HepG2 (cell line): ENCODE data around the gene AGAP6. TPM values are rescaled to one million over a fixed set of nuclear protein-coding genes. Genes with fewer than 3 reads are reported as not detected.
"Not testable (repeated sequence)": the region's sequence is repeated elsewhere in the genome, so short reads cannot be mapped to it uniquely, and the experiment has no call there.

Experiments used
- ATAC-seq: fragments of 200-7000 bp; cut with Tn5 transposase; 3 replicates; pipeline ENCODE4 v1.9.1; 2020; ENCODE audit warnings: mild to moderate bottlenecking, moderate library complexity
- BruUV-seq: library from RNA; stranded (reverse); fragments of 400-500 nt; replicated peaks from 2 replicates; lab custom pipeline; 2021; lab: Mats Ljungman, UMichigan
- CTCF ChIA-PET: fragments of 300-600 bp; formaldehyde crosslinking; extraction: SDS; loops from one replicate; lab custom pipeline; 2021; ENCODE audit warnings: low total read pairs, inconsistent platforms, low intra/inter-chr PET ratio; lab: Yijun Ruan, JAX
- POLR2A ChIA-PET: fragments of 350-600 bp; sonication (Branson Sonifier 250); formaldehyde crosslinking; loops from one replicate; lab custom pipeline; 2020; ENCODE audit warnings: antibody characterized with exemption, inconsistent platforms; lab: Yijun Ruan, JAX
- DNase-seq: peaks from one replicate; pipeline ENCODE4 v3.0.0-alpha.2; 2015; ENCODE audit warnings: low spot score
- FAIRE-seq: peaks from 3 replicates; lab custom pipeline; 2011; peaks lifted over from hg19 to GRCh38; lab: Jason Lieb, UNC
- H2AFZ ChIP-seq: one replicate; pipeline ENCODE4 v1.6.1; 2011; ENCODE audit warnings: low read length, inconsistent platforms
- H3K27ac ChIP-seq: fragments of 300-600 bp; 3 replicates; pipeline ENCODE4 v1.8.0; 2011; ENCODE audit warnings: mixed run types, mild to moderate bottlenecking, mixed read lengths, low read length, inconsistent platforms; ENCODE audit not compliant: insufficient read depth; ENCODE audit errors: extremely low read length
- H3K27me3 ChIP-seq, 2 experiments: fragments of 200-600 bp in 1 of 2; 2 replicates in 1 of 2; 3 replicates in 1 of 2; pipeline versions ENCODE4 v1.6.0 to v1.8.0; 2011; ENCODE audit warnings: low read length in 2 of 2, mild to moderate bottlenecking in 2 of 2, moderate library complexity in 2 of 2, inconsistent platforms in 1 of 2; ENCODE audit not compliant: insufficient read depth in 2 of 2, control insufficient read depth in 1 of 2
- H3K36me3 ChIP-seq, 2 experiments: fragments of 200-600 bp in 1 of 2; replicated peaks in 1 of 2; 2 replicates in 1 of 2; 3 replicates in 1 of 2; pipeline versions ENCODE4 v1.5.1 to v1.8.0; 2011; ENCODE audit warnings: low read length in 2 of 2, inconsistent platforms in 1 of 2; ENCODE audit not compliant: insufficient read depth in 2 of 2, control insufficient read depth in 1 of 2
- H3K4me1 ChIP-seq: 2 replicates; pipeline ENCODE4 v1.5.1; 2012; ENCODE audit warnings: low read length, inconsistent platforms; ENCODE audit not compliant: insufficient read depth
- H3K4me2 ChIP-seq: 2 replicates; pipeline ENCODE4 v1.6.0; 2011; ENCODE audit warnings: low read depth, low read length, inconsistent platforms
- H3K4me3 ChIP-seq, 3 experiments: fragments of 200-600 bp in 1 of 3; sonication (generic), shearing (Covaris generic) in 1 of 3; replicated peaks in 1 of 3; 2 replicates each; pipeline ENCODE4 v1.5.1; 2011 to 2016; ENCODE audit warnings: low read length in 3 of 3, inconsistent platforms in 2 of 3, low read depth in 2 of 3, mild to moderate bottlenecking in 2 of 3, control low read depth in 1 of 3, mixed read lengths in 1 of 3; ENCODE audit not compliant: insufficient read depth in 1 of 3
- H3K79me2 ChIP-seq: one replicate; pipeline ENCODE4 v1.6.1; 2011; ENCODE audit warnings: low read length, inconsistent platforms; ENCODE audit not compliant: insufficient read depth
- H3K9ac ChIP-seq: 2 replicates; pipeline ENCODE4 v1.6.0; 2011; ENCODE audit warnings: mild to moderate bottlenecking, low read depth, low read length, inconsistent platforms; ENCODE audit not compliant: insufficient read depth
- H3K9me3 ChIP-seq: 2 replicates; pipeline ENCODE4 v1.5.1; 2012; ENCODE audit warnings: mild to moderate bottlenecking, low read length
- H4K20me1 ChIP-seq: 2 replicates; pipeline ENCODE4 v1.6.0; 2011; ENCODE audit warnings: inconsistent platforms, mild to moderate bottlenecking, low read length, moderate library complexity; ENCODE audit not compliant: insufficient read depth
- AHDC1 ChIP-seq: sonication (generic); formaldehyde crosslinking; IDR thresholded peaks from 2 replicates; pipeline ENCODE4 v1.5.1; 2020; ENCODE audit warnings: mild to moderate bottlenecking, missing genetic modification reagents, borderline replicate concordance
- CAMTA2 ChIP-seq: sonication (generic); formaldehyde crosslinking; IDR thresholded peaks from 2 replicates; pipeline ENCODE4 v1.4.0; 2020; ENCODE audit warnings: mild to moderate bottlenecking, missing genetic modification reagents, borderline replicate concordance
- CBX1 ChIP-seq: IDR thresholded peaks from one replicate; pipeline ENCODE4 v1.6.1; 2016; ENCODE audit warnings: antibody characterized with exemption, low read depth
- GATA4 ChIP-seq: sonication (generic); IDR thresholded peaks from 2 replicates; pipeline ENCODE4 v1.6.1; 2016; ENCODE audit warnings: antibody characterized with exemption, low read depth, borderline replicate concordance
- ISX ChIP-seq: sonication (generic); formaldehyde crosslinking; conservative IDR thresholded peaks from 2 replicates; pipeline ENCODE4 v1.5.0; 2020; ENCODE audit warnings: missing genetic modification reagents
- PRDM4 ChIP-seq: sonication (generic); formaldehyde crosslinking; IDR thresholded peaks from 2 replicates; pipeline ENCODE4 v1.9.0; 2021; ENCODE audit warnings: missing genetic modification reagents, borderline replicate concordance
- ZBTB43 ChIP-seq: sonication (generic); formaldehyde crosslinking; conservative IDR thresholded peaks from 2 replicates; pipeline ENCODE4 v1.4.0; 2020; ENCODE audit warnings: missing genetic modification reagents
- ZFP82 ChIP-seq: sonication (generic); formaldehyde crosslinking; IDR thresholded peaks from 2 replicates; pipeline ENCODE4 v1.5.1; 2020; ENCODE audit warnings: mild to moderate bottlenecking, missing genetic modification reagents, borderline replicate concordance
- ZNF441 ChIP-seq: sonication (generic); formaldehyde crosslinking; IDR thresholded peaks from 2 replicates; pipeline ENCODE4 v1.7.0; 2021; ENCODE audit warnings: missing genetic modification reagents, borderline replicate concordance
- ZNF614 ChIP-seq: IDR thresholded peaks from 2 replicates; pipeline ENCODE4 v1.6.1; 2018; ENCODE audit warnings: missing biosample characterization, missing genetic modification reagents, inconsistent platforms, borderline replicate concordance
- WGBS: methylation state at CpG from one replicate; pipeline ENCODE4 v1.1.6; 2017; ENCODE audit warnings: low lambda C conversion rate; 5-methylcytosine and 5-hydroxymethylcytosine counted together
- in situ Hi-C: cut with HindIII; loops from 2 replicates; pipeline ENCODE4 v1.10.0; 2017; ENCODE audit warnings: low pct_unique_long_range_greater_than_20kb; ENCODE audit not compliant: extremely low pct_ligation_motif_present
- intact Hi-C: fragments of 100-400 bp; cut with micrococcal nuclease; formaldehyde crosslinking; loops from one replicate; pipeline ENCODE4 v1.10.0; 2022; ENCODE audit not compliant: unreplicated experiment
- polyA plus RNA-seq, 8 experiments: library from polyadenylated mRNA; depleted of rRNA in 3 of 8; stranded (reverse) in 7 of 8; unstranded in 1 of 8; fragments of >200 nt; fragmentation: Illumina TruSeq in 4 of 8; extraction: Trizol in 4 of 8; gene quantifications; 2 replicates each; pipeline versions ENCODE4 v1.2.1 to v1.2.3, GENCODE V29; 2011 to 2016; ENCODE audit warnings: low read depth in 4 of 8, missing spikeins in 1 of 8, mixed read lengths in 1 of 8; ENCODE audit not compliant: insufficient read depth in 1 of 8
- total RNA-seq, 5 experiments: library from RNA; depleted of rRNA; stranded (reverse); fragments of >200 nt; fragmentation: Illumina TruSeq; extraction: Trizol; gene quantifications; 2 replicates each; pipeline ENCODE4 v1.2.3, GENCODE V29; 2016; ENCODE audit warnings: low read depth in 1 of 5

Gene AGAP6
- total and polyA plus RNA-seq, 2 of the 13 experiments (the other 11 are each of a cell fraction or from before 2014, with no cell fraction given), result 7.7 to 19.5 TPM

GRCh38 chr10:50044941-50045664 is 56.9 kb downstream of the AGAP6 start (continued):
- TF ChIP-seq PRDM4 (CRISPR knock-in tag), result no peak
- TF ChIP-seq ZNF614 (CRISPR knock-in tag), result no peak
- TF ChIP-seq CAMTA2, result no peak
- no peak for TF ChIP-seq ZBTB43 (CRISPR knock-in tag)
- no peak for TF ChIP-seq ISX (CRISPR knock-in tag)
- TF ChIP-seq ZFP82 (CRISPR knock-in tag), result no peak
- TF ChIP-seq AHDC1, result no peak
- no peak for TF ChIP-seq CBX1
- no peak for TF ChIP-seq ZNF441 (CRISPR knock-in tag)
- TF ChIP-seq GATA4, result no peak

DNA sequence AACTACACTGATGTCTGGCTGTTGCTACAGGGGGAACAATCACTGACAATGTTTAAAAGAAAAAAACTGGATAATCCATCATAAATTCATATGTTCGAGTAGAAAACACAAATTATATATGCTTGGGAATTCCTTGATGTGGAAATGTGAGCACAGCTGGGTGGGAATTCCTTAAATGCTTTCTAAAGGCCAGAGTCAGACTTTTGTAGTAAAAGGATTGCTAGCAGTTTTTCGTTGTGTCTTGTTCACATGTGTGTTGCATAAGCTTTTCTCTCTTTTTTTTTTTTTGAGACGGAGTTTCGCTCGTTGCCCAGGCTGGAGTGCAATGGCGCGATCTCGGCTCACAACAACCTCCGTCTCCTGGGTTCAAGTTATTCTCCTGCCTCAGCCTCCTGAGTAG is 58.3 kb downstream of the AGAP6 start:
- CTCF ChIA-PET, DNase-seq, H3K9ac ChIP-seq, H3K4me1 ChIP-seq, H3K36me3 ChIP-seq, POLR2A ChIA-PET, in situ Hi-C loops, H3K4me2 ChIP-seq, H3K27ac ChIP-seq, ATAC-seq, H3K27me3 ChIP-seq, BruUV-seq, H2AFZ ChIP-seq, intact Hi-C loops, FAIRE-seq, H3K4me3 ChIP-seq, H3K9me3 ChIP-seq, H4K20me1 ChIP-seq, H3K79me2 ChIP-seq: not testable (repeated sequence)
- 66% methylated on average over 9 of the region's 9 CpGs for WGBS
